A549 (cell line): ENCODE measurements around the gene ZC3H18. TPM values are rescaled to one million over a fixed set of nuclear protein-coding genes. Genes with fewer than 3 reads are reported as not detected.

Source experiments
- ATAC-seq, 2 experiments: fragments of 200-7000 bp in 1 of 2; fragments of >200 bp in 1 of 2; cut with Nextera tagmentation in 1 of 2; cut with Tn5 transposase in 1 of 2; 3 replicates each; pipeline versions ENCODE4 v1.8.0 to v1.9.1; 2018 to 2020; ENCODE audit warnings: mild to moderate bottlenecking in 1 of 2, moderate library complexity in 1 of 2
- CTCF ChIA-PET: fragments of 300-600 bp; sonication (Branson Sonifier 250); formaldehyde crosslinking; extraction: SDS; loops from one replicate; lab custom pipeline; 2021; ENCODE audit warnings: antibody characterized with exemption, inconsistent platforms; lab: Yijun Ruan, JAX
- POLR2A ChIA-PET: fragments of 350-600 bp; formaldehyde crosslinking; extraction: SDS; loops from one replicate; lab custom pipeline; 2021; ENCODE audit warnings: antibody characterized with exemption, inconsistent platforms; lab: Yijun Ruan, JAX
- DNase-seq, 2 experiments: peaks; one replicate each; pipeline versions ENCODE4 v3.0.0 to v3.0.0-alpha.2; 2011 to 2016; ENCODE audit warnings: low read depth in 1 of 2, low spot score in 1 of 2
- FAIRE-seq: peaks from 2 replicates; lab custom pipeline; 2011; peaks lifted over from hg19 to GRCh38; lab: Jason Lieb, UNC
- H3K27ac ChIP-seq, 2 experiments: fragments of >200 bp; sonication (Bioruptor Twin); formaldehyde crosslinking; 3 replicates each; pipeline ENCODE4 v1.5.1; 2016 to 2017
- H3K4me1 ChIP-seq: fragments of >200 bp; sonication (Bioruptor Twin); formaldehyde crosslinking; 3 replicates; pipeline ENCODE4 v1.6.1; 2016
- H3K4me2 ChIP-seq: fragments of >200 bp; sonication (Bioruptor Twin); formaldehyde crosslinking; 3 replicates; pipeline ENCODE4 v1.6.1; 2016
- H3K4me3 ChIP-seq: fragments of >200 bp; sonication (Bioruptor Twin); formaldehyde crosslinking; 3 replicates; pipeline ENCODE4 v1.5.1; 2016
- H3K9me3 ChIP-seq: fragments of >200 bp; sonication (Bioruptor Twin); formaldehyde crosslinking; 3 replicates; pipeline ENCODE4 v1.6.1; 2016
- CBX2 ChIP-seq: fragments of 200-600 bp; sonication (generic); IDR thresholded peaks from 2 replicates; pipeline ENCODE4 v1.6.1; 2016; ENCODE audit warnings: low read depth, mild to moderate bottlenecking, borderline replicate concordance
- CHD4 ChIP-seq: fragments of 200-600 bp; sonication (generic); IDR thresholded peaks from 2 replicates; pipeline ENCODE4 v1.6.1; 2016; ENCODE audit warnings: antibody characterized with exemption, mild to moderate bottlenecking, borderline replicate concordance
- EHF ChIP-seq: fragments of 250-450 bp; sonication (Bioruptor Pico); IDR thresholded peaks from 2 replicates; pipeline ENCODE4 v1.5.0; 2020; ENCODE audit warnings: mild to moderate bottlenecking
- EHMT2 ChIP-seq: fragments of 200-600 bp; sonication (generic); IDR thresholded peaks from 2 replicates; pipeline ENCODE4 v1.6.1; 2016; ENCODE audit warnings: antibody characterized with exemption, low read depth, mild to moderate bottlenecking, moderate library complexity
- EP300 ChIP-seq, 2 experiments: fragments of >200 bp; sonication (Bioruptor Twin); formaldehyde crosslinking; IDR thresholded peaks; 2 replicates in 1 of 2; 3 replicates in 1 of 2; pipeline ENCODE4 v1.6.1; 2016 to 2017
- ESRRA ChIP-seq: fragments of 150-350 bp; IDR thresholded peaks from 2 replicates; pipeline ENCODE4 v1.6.1; 2014; ENCODE audit warnings: mild to moderate bottlenecking, low read length, borderline replicate concordance
- FOXS1 ChIP-seq: fragments of 250-450 bp; sonication (Bioruptor Pico); IDR thresholded peaks from 2 replicates; pipeline ENCODE4 v1.5.0; 2020; ENCODE audit warnings: mild to moderate bottlenecking, moderate library complexity
- GATA3 ChIP-seq: IDR thresholded peaks from 2 replicates; pipeline ENCODE4 v1.6.1; 2012; ENCODE audit warnings: borderline replicate concordance
- HOXB5 ChIP-seq: fragments of 250-450 bp; sonication (Bioruptor Pico); IDR thresholded peaks from 2 replicates; pipeline ENCODE4 v1.5.0; 2020; ENCODE audit warnings: mild to moderate bottlenecking, moderate library complexity
- NFE2L2 ChIP-seq: fragments of 150-350 bp; conservative IDR thresholded peaks from 2 replicates; pipeline ENCODE4 v1.6.1; 2014; ENCODE audit warnings: low read length
- RARB ChIP-seq: fragments of 250-450 bp; sonication (Bioruptor Pico); IDR thresholded peaks from 2 replicates; pipeline ENCODE4 v1.8.0; 2021; ENCODE audit warnings: mild to moderate bottlenecking, moderate library complexity
- RNF2 ChIP-seq: fragments of 200-600 bp; sonication (generic); IDR thresholded peaks from 2 replicates; pipeline ENCODE4 v1.6.1; 2016; ENCODE audit warnings: low read depth, mild to moderate bottlenecking, antibody characterized with exemption, moderate library complexity, borderline replicate concordance
- SMC3 ChIP-seq: fragments of >200 bp; sonication (Bioruptor Twin); formaldehyde crosslinking; IDR thresholded peaks from 3 replicates; pipeline ENCODE4 v1.6.1; 2018; ENCODE audit warnings: inconsistent platforms
- TFCP2L1 ChIP-seq: fragments of 250-450 bp; sonication (Bioruptor Pico); IDR thresholded peaks from 2 replicates; pipeline ENCODE4 v1.5.0; 2021; ENCODE audit warnings: mild to moderate bottlenecking
- TP53 ChIP-seq: fragments of 250-450 bp; sonication (Bioruptor Pico); IDR thresholded peaks from 2 replicates; pipeline ENCODE4 v1.5.0; 2021; ENCODE audit warnings: mild to moderate bottlenecking, moderate library complexity
- ZFP36 ChIP-seq: fragments of 450-650 bp; IDR thresholded peaks from 2 replicates; pipeline ENCODE4 v1.6.1; 2014; ENCODE audit warnings: borderline replicate concordance; ENCODE audit not compliant: partially characterized antibody
- ZSCAN20 ChIP-seq: fragments of 250-450 bp; sonication (Bioruptor Pico); IDR thresholded peaks from 2 replicates; pipeline ENCODE4 v1.8.0; 2022; ENCODE audit warnings: mild to moderate bottlenecking, moderate library complexity
- WGBS: methylation state at CpG from one replicate; pipeline ENCODE4 v1.1.6; 2017; ENCODE audit errors: missing lambda C conversion rate; 5-methylcytosine and 5-hydroxymethylcytosine counted together
- polyA plus RNA-seq, 4 experiments: library from polyadenylated mRNA; depleted of rRNA in 3 of 4; stranded (reverse); fragments of >200 nt; fragmentation: RNase III in 1 of 4; extraction: RNeasy Plus Mini Kit Qiagen cat#74134 plus additional on column Dnase treatment in 1 of 4; gene quantifications; 2 replicates in 3 of 4; 3 replicates in 1 of 4; pipeline ENCODE4 v1.2.3, GENCODE V29; 2011 to 2017
- TF ChIP-seq, protein P1 (sequence below): IDR thresholded peaks from 2 replicates; pipeline ENCODE4 v1.6.1; 2012
- TF ChIP-seq, protein P2 (sequence below): IDR thresholded peaks from 2 replicates; pipeline ENCODE4 v1.6.1; 2012
- TF ChIP-seq, protein P3 (sequence below): fragments of >200 bp; sonication (Bioruptor Twin); formaldehyde crosslinking; IDR thresholded peaks from 2 replicates; pipeline ENCODE4 v1.6.1; 2016
- TF ChIP-seq, protein P4 (sequence below): fragments of 450-650 bp; IDR thresholded peaks from 2 replicates; pipeline ENCODE4 v1.6.1; 2014; ENCODE audit warnings: antibody characterized with exemption
- TF ChIP-seq, protein P5 (sequence below): fragments of 250-450 bp; sonication (Bioruptor Pico); IDR thresholded peaks from 2 replicates; pipeline ENCODE4 v1.5.0; 2021; ENCODE audit warnings: mild to moderate bottlenecking, moderate library complexity, borderline replicate concordance
- TF ChIP-seq, protein P6 (sequence below): fragments of 150-350 bp; IDR thresholded peaks from 2 replicates; pipeline ENCODE4 v1.6.1; 2014; ENCODE audit warnings: low read depth, mild to moderate bottlenecking, low read length

The ZC3H18 gene
- polyA plus RNA-seq, 2 of the 4 experiments (the other 2 are of a cell fraction): 21.1 to 48.2 TPM

DNA sequence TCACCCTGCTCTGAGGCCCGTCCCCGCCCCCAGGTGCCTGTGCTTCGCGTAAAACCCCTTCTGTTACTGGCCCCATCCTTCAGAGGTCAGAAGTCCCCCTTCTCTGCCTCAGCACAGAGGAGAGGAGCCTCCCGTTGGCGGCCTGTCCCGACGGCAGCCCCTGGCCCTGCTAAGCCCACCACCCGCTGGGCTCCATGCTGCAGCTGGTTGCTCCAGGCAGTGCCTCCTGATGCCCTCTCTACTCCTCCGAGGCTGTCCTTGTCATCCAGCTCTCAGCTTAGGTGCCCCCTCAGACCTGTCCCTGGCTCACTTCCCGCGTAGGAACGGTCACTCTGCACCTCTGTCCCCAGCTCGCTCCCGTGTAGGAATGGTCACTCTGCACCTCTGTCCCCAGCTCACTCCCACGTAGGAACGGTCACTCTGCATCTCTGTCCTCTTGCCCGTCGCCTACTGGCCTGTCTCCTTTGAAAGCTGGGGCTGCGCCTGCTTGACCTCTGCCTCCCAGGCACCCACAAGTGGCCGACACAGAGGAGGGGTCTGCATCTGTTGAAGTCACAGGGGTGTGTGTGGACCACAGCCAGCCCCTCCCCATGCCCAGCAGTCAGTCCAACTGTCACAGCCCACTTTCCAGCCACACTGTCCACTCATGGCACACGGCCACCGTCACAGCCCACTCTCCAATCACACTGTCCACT is 31.7 kb upstream of the ZC3H18 start:
- peaks cover 12% of the 10 kb centered on the region; the same call in 2 of the 3 replicates for H3K4me1 ChIP-seq
- no peak overlapping the region for H3K27ac ChIP-seq
- no peak overlapping the region for H3K4me3 ChIP-seq
- POLR2A ChIA-PET: no interaction called here
- peaks cover 19% of the 10 kb centered on the region for H3K9me3 ChIP-seq
- TF ChIP-seq, protein P1, sequence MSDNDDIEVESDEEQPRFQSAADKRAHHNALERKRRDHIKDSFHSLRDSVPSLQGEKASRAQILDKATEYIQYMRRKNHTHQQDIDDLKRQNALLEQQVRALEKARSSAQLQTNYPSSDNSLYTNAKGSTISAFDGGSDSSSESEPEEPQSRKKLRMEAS: no peak
- TF ChIP-seq ZSCAN20 (CRISPR knock-in tag) (no peak), TP53 (no peak), GATA3 (no peak)
- TF ChIP-seq, protein P2, sequence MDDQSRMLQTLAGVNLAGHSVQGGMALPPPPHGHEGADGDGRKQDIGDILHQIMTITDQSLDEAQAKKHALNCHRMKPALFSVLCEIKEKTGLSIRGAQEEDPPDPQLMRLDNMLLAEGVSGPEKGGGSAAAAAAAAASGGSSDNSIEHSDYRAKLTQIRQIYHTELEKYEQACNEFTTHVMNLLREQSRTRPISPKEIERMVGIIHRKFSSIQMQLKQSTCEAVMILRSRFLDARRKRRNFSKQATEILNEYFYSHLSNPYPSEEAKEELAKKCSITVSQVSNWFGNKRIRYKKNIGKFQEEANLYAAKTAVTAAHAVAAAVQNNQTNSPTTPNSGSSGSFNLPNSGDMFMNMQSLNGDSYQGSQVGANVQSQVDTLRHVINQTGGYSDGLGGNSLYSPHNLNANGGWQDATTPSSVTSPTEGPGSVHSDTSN: no peak
- TF ChIP-seq, protein P3, sequence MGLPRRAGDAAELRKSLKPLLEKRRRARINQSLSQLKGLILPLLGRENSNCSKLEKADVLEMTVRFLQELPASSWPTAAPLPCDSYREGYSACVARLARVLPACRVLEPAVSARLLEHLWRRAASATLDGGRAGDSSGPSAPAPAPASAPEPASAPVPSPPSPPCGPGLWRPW: no peak
- no peak for FAIRE-seq
- CTCF ChIA-PET: interaction anchor here (2.2 kb wide), 1 partner anchor 21 kb away, joined by 12 read pairs; no protein-coding TSS in a partner anchor
- peak in 1 of 2 experiments; percentile 2; a peak in 2 of 6 replicates for ATAC-seq
- WGBS: 68% methylated on average over 20 of the region's 23 CpGs
- no peak overlapping the region for H3K4me2 ChIP-seq
- no peak for DNase-seq

DNA sequence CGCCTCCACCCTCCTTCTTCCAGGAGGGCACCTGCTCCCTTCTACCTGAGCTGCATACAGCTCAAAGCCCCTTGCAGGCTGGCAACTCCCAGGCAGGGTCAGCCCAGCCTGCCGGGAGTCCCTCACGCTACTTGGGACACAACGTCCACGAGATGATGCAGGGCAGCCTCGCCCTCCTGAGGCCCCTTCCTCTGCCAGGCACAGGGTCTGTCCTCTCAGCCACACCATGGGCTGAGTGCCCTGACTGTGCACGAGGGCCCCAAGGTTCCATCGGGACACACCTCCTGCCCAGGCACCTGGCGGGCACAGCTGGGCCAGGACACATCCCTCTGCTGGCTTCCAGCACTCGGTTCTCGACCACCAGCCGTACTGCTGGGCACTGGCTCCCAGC is 30.9 kb upstream of the ZC3H18 start:
- H3K27ac ChIP-seq: no peak overlapping the region
- ChIA-PET CTCF (interaction anchor here (1.1 to 2.2 kb wide), 4 partner anchors 10 to 72 kb away, joined by 3 to 12 read pairs (median 4); no protein-coding TSS in a partner anchor), POLR2A (no interaction called here)
- peaks cover 10% of the 10 kb centered on the region; the same call in 2 of the 3 replicates for H3K4me1 ChIP-seq
- FAIRE-seq: no peak
- 51% methylated on average over 12 of the region's 12 CpGs for WGBS
- DNase-seq: no peak
- H3K9me3 ChIP-seq: peaks cover 25% of the 10 kb centered on the region
- H3K4me2 ChIP-seq: no peak overlapping the region
- H3K4me3 ChIP-seq: no peak overlapping the region
- TF ChIP-seq, protein P3: no peak
- no peak for TF ChIP-seq ESRRA
- no peak for TF ChIP-seq CBX2
- TF ChIP-seq ZFP36: no peak
- TF ChIP-seq, protein P4, sequence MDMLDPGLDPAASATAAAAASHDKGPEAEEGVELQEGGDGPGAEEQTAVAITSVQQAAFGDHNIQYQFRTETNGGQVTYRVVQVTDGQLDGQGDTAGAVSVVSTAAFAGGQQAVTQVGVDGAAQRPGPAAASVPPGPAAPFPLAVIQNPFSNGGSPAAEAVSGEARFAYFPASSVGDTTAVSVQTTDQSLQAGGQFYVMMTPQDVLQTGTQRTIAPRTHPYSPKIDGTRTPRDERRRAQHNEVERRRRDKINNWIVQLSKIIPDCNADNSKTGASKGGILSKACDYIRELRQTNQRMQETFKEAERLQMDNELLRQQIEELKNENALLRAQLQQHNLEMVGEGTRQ: no peak
- no peak for TF ChIP-seq SMC3
- ATAC-seq: peak in 1 of 2 experiments; percentile 2; a peak in 2 of 6 replicates

DNA sequence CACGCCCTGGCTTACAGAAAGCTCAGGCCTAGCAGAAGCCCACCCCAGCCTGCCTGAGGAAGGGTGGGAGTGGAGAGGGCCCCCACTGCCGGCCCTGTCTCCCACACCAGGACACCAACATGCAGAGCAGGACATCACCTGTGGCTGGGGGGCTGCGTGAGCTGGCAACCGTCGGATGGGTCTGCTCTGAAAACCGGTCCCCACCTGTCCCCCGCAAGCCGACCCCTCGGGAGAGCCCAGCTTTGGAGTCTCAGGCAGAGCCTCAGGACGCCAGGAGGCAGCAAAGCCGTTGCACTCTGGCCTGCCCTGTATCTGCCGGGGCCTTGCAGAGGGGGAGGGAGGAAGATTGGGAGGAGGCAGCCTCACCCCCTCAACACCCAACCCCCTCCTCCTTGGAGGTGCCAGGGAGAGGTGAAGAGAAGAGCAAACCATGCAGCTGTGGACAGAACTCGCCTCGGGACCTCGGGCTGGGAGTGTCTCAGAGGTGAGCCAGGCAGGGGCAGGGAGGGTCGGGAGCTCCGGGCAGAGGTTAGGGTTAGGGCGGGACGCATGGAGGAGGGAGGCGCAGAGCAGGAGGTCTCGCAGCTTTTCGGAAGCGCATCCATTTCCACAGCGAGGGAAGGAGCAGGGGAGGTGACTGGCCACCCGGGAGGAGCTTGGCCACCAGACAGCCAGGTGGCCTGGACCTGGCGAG is 30.4 kb upstream of the ZC3H18 start:
- FAIRE-seq: no peak
- H3K9me3 ChIP-seq: peaks cover 31% of the 10 kb centered on the region
- no peak overlapping the region for H3K27ac ChIP-seq
- 62% methylated on average over 17 of the region's 26 CpGs for WGBS
- H3K4me3 ChIP-seq: no peak overlapping the region
- peak; percentile 22 to 39; a peak in 4 of 6 replicates for ATAC-seq
- POLR2A ChIA-PET: no interaction called here
- no peak for DNase-seq
- no peak overlapping the region for H3K4me2 ChIP-seq
- CTCF ChIA-PET: interaction anchor here (1.1 to 2.2 kb wide), 4 partner anchors 9 to 72 kb away, joined by 3 to 12 read pairs (median 4); no protein-coding TSS in a partner anchor
- H3K4me1 ChIP-seq: peaks cover 10% of the 10 kb centered on the region; the same call in 2 of the 3 replicates
- TF ChIP-seq RARB (CRISPR knock-in tag) (no peak), EHMT2 (no peak), FOXS1 (no peak), TFCP2L1 (CRISPR knock-in tag) (no peak), ZFP36 (no peak), ESRRA (no peak), EHF (no peak), RNF2 (no peak), CHD4 (no peak), HOXB5 (CRISPR knock-in tag) (no peak), NFE2L2 (no peak), EP300 (IDR thresholded peaks at IDR 0.05) (no peak)
- TF ChIP-seq, protein P5, sequence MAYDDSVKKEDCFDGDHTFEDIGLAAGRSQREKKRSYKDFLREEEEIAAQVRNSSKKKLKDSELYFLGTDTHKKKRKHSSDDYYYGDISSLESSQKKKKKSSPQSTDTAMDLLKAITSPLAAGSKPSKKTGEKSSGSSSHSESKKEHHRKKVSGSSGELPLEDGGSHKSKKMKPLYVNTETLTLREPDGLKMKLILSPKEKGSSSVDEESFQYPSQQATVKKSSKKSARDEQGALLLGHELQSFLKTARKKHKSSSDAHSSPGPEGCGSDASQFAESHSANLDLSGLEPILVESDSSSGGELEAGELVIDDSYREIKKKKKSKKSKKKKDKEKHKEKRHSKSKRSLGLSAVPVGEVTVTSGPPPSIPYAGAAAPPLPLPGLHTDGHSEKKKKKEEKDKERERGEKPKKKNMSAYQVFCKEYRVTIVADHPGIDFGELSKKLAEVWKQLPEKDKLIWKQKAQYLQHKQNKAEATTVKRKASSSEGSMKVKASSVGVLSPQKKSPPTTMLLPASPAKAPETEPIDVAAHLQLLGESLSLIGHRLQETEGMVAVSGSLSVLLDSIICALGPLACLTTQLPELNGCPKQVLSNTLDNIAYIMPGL (CRISPR knock-in tag): no peak
- TF ChIP-seq, protein P6, sequence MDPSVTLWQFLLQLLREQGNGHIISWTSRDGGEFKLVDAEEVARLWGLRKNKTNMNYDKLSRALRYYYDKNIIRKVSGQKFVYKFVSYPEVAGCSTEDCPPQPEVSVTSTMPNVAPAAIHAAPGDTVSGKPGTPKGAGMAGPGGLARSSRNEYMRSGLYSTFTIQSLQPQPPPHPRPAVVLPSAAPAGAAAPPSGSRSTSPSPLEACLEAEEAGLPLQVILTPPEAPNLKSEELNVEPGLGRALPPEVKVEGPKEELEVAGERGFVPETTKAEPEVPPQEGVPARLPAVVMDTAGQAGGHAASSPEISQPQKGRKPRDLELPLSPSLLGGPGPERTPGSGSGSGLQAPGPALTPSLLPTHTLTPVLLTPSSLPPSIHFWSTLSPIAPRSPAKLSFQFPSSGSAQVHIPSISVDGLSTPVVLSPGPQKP: no peak
- TF ChIP-seq, protein P4: no peak
